Mesenteric fat pad (tissue), 1 donor: ENCODE data around the gene PTPRN2. TPM values are rescaled to one million over a fixed set of nuclear protein-coding genes. Genes with fewer than 3 reads are reported as not detected.

ENCODE experiments used
- DNase-seq: peaks from one replicate; pipeline ENCODE4 v3.0.0-alpha.2; 2020; ENCODE audit warnings: low spot score
- total RNA-seq: library from RNA; stranded (reverse); fragmentation: NEBNext Ultra II Directional; extraction: Animal tissue kit (Norgen Biotek cat#: 25700); gene quantifications from one replicate; pipeline ENCODE4 v1.2.1, GENCODE V29; 2021
- donor health status: DM: yes; HTN: yes; CAD: no.

The PTPRN2 gene
- total RNA-seq, 1 donor from 2014 or later = 2.6 TPM

GRCh38 chr7:157977717-157978496 lies 609.7 kb downstream of the PTPRN2 start:
- peak; percentile 80 for DNase-seq

GRCh38 chr7:157977306-157977705 lies 610.3 kb downstream of the PTPRN2 start:
- peak; percentile 67 for DNase-seq

DNA sequence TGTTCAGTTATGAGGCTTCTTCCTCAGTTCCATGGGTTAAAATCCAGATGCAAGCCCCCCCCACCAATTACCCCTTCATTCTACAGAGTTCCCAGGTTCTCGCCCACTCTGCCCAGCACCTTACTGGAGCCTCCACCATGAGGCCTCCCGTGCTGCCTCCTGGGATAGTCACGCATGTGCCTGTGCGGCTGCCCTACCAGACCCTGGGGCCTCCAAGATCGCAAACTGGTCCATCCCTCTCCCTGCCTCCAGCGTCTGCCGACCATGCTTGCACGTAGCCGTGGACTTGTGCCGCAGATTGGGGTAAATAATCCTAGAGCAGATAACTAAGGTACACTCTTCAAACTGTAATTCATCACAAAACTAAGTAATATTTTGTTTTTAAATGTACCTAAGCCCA lies 611.2 kb downstream of the PTPRN2 start:
- DNase-seq = peak; percentile 49

DNA sequence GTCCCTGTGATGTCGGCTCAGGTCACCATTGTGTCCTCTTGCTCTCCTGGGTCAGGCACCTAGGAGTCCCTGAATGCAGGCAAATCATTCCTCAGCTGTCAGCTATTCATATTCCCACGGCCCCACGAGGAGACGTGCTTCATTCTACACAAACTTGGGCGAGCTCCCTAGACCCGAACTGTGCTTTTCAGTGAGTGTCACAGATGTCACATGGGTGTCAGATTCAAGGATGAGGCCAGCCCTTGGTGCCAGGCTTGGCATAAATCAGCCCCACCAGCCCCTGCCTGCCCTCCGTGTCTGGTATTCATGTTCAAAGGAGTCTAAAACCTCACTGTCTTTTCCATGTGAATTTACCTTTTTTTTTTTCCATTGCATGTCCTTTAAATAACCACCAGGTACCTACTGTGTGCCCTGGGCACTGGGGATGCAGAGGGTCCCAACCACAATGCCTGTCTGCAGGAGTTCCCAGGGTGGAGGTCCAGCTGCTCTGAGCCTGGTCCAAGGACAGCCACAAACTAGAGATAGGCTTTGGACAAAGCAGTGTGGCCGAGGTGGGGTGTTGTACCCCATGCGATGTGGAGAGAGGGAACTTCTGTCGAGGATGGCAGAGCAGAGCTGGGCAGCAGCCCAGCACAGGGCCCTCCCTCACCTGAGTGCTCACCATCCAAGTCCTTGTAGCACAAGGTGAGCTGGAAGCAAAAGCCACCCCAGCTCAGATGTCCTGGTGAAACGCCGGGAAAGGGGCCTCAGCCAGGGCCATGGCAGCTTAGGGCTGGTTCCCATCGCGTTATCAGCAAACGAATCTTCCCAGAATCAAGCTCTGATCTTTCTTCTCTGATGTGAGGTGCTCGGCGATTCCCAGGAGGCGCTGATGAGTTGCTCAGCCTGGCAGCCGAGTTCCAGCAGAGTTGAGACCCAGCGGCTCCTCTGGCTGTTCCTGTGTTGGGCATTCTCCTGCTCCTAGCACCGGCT lies 611.9 kb downstream of the PTPRN2 start:
- peak; percentile 57 for DNase-seq

- peak; percentile 62 for DNase-seq
These were observed 612.9 kb downstream of the PTPRN2 start for GRCh38 chr7:157974678-157975230.

DNA sequence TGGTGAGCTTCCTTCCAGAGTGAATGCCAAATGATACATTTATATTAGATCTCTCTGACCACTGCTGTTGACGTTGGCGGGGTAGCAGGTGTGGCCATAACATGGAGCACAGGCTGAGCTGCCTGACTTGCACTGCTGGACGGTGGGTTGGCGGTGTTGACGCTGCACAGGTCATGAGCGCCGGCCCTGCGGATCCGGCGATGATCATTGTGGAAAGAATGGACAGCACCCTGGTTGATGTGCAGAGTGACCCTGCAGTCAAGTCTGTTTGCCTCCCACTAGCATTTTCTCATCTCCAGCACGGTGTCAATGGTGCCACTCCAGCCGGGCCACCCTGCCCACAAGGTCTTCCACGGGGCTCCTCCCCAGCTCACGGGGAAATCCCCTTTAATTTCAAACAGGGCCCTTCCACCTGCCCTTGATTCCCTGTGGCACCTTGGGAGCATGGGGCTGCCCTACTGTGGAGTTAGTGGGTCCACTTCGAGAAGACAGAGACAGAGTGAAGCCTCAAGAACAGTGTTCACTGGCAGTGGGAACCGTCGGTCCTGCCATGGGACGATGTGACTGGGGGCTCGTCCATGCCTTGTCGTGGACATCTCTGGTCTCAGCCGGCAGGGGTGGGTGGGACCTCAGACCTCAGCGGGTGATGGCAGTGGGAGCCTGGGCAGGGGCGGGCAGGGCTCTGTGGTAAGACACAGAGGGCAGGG lies 613.5 kb downstream of the PTPRN2 start:
- peak; percentile 74 for DNase-seq

GRCh38 chr7:157972914-157973313 lies 614.7 kb downstream of the PTPRN2 start:
- peak; percentile 24 for DNase-seq

DNA sequence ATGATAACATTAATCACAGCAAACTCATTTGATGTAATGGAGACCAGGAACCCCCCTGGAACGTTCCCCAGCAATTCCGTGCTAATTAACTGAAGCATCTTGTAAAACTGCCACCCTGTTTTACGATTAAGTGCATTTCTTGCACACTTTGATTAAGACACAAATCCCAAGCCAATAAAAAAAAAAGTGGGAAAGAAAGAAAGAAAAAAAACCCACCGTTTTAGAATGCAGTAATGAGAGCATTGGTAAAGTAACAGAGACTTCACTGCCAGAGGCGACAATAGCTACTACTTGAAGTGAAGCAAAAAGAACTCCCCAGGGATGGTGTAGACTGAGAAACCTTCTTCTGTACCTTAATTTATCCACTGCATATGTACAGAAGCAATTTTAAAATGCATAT lies 616.1 kb downstream of the PTPRN2 start:
- no peak for DNase-seq

DNA sequence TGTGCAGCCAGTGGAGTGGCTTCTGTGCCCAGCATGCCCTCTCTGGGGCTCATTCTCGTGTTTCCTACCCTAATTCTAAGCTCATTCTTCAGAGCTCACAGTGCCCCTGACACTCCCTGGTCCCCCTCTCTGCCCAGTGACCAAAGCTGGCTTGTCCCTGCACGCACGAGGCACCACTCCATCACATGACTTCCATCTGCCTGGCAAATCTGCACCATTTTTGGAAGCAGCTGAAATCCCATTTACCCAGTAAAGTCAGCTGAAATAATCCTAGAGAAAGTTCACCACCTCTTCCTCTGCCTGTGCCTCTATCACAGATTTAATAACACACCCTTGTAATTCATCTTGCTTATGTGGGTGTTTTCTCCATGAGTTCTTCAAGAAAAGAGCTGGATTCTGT lies 616.9 kb downstream of the PTPRN2 start:
- DNase-seq = peak; percentile 35

DNA sequence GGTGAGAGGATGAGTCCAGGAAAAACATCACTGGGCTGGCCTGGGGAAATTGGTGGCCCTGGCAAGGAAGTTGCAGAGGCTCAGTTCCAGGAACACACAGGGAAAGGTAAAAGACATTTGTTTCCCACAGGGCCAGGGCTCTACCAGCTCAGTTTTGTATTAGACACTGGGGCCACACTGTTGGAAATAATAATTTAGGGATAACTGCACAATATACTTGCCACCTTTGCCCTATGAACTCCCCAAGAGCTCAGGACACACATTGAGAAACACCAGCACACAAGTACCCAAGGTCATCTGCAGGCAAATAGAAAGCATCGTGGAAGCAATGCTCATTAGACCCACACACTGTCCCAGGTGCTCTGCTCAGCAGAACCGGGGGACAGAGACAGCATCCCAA lies 617.6 kb downstream of the PTPRN2 start:
- DNase-seq = peak; percentile 33

- DNase-seq = no peak
These were observed 621.1 kb downstream of the PTPRN2 start for GRCh38 chr7:157966490-157966889.

GRCh38 chr7:157964521-157964920 lies 623.1 kb downstream of the PTPRN2 start:
- peak; percentile 81 for DNase-seq

GRCh38 chr7:157964016-157964415 lies 623.6 kb downstream of the PTPRN2 start:
- DNase-seq = peak; percentile 55

DNA sequence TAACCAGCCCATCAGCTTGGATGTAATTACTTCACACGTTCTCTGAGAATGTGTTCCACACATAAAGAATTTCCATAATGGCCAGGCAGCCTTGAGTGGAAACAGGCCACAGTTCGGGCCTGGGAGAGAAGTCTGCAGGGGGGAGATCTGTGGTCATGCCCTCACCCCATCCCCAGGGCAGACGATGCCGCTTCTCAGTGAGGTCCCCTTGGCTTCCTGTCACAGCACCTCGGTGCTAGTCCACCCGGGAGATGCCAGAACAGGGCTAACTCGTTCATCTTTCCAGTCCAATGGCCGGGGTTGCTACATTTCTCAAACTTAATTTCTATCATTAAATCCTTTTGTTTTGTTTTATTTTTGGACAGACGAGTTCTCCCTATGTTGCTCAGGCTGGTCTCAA lies 624.1 kb downstream of the PTPRN2 start:
- peak; percentile 82 for DNase-seq

GRCh38 chr7:157962458-157963306 lies 624.9 kb downstream of the PTPRN2 start:
- peak; percentile 78 for DNase-seq

- DNase-seq = peak; percentile 53
These were observed 625.7 kb downstream of the PTPRN2 start for GRCh38 chr7:157961731-157962457.

DNA sequence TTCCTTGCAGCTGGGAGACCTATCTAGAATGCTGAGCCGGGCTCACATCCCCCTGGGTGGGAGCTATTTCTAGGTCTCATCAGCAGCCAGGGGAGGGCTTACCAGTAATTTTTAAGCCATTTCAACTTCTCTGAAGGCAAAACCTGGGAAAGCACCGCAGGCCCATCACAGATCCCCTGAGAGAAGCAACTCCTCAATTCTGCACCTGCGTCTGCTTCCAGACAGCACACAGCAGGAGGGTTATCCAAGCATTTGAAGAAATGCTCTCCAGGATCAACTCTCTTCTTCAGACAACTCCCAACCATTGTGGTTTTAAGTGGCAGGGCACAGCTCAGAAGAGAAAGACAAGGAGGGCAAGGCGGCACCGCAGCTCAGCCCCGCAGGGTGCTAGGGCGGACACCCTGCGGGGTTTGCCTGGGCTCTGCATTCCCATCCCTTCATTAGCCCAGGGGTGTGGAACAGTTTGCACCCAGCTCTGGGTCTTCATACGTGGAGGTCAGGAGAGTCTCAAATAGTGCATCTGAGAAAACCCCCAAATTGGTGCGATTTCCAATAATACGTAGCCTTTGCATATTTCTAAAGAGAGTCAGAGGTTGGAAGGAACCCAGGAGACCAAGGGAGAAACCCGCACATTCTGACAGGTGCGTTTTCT lies 632.1 kb downstream of the PTPRN2 start:
- peak; percentile 35 for DNase-seq

DNA sequence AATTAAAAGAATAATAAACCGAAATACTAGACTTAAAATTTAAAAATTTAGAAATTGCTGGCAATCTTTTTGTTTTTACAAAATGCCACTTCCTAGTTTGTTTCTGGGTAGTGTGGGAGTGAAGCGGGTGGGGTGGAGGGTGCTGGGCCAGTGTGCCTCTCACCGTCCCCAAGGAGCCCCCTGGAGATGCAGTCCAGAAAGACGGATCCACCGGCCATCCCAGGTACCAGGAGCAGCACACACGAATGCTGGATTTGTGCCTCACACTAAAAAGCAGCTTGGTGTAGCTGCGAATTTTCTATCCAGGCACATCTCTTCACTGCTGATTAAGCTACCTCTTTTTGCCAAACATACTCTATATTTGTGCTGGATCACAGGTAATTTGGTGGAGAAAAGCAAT lies 632.7 kb downstream of the PTPRN2 start:
- peak; percentile 28 for DNase-seq
